Measurements from ENCODE around the gene MYG1. TPM values are rescaled to one million over a fixed set of nuclear protein-coding genes. Genes with fewer than 3 reads are reported as not detected.

MYG1 gene
- total RNA-seq = 72.5 and 80.5 TPM in 2 replicates
- long read RNA-seq, transcript C12orf10-205 (6 exons, 1,369 nt) = minor isoform, 5 of 71 reads
- long read RNA-seq, transcript C12orf10-201 (7 exons, 1,192 nt) = major isoform, 53 of 71 reads
- long read RNA-seq, partial matches to known transcripts = 6 of 71 reads
- long read RNA-seq, other reads (novel, unspliced or antisense) = 6 of 71 reads

GRCh38 chr12:53299454-53300180, at the start of gene MYG1:
TSS of gene MYG1 (plus strand) at chr12:53299695. CDS start at chr12:53299738, 43 bp downstream.
- TF ChIP-seq CTCF (IDR thresholded peaks at IDR 0.05) = peak; percentile 40
- DNase-seq (ENCODE audit: extremely low spot score, unreplicated experiment) = peak; percentile 94
- H3K4me1 Mint-ChIP-seq (ENCODE audit: unreplicated experiment) = peaks cover 77% of the 10 kb centered on the region
- H3K4me3 Mint-ChIP-seq (ENCODE audit: unreplicated experiment) = peak within 1 kb of the TSS; percentile 86
- H3K36me3 Mint-ChIP-seq (ENCODE audit: unreplicated experiment) = peaks cover 18% of the 10 kb centered on the region
- H3K27me3 Mint-ChIP-seq (ENCODE audit: unreplicated experiment) = no peaks in the 10 kb centered on the region
- H3K27ac Mint-ChIP-seq (ENCODE audit: unreplicated experiment) = peak within 1 kb of the TSS; percentile 95
- H3K9me3 Mint-ChIP-seq (ENCODE audit: unreplicated experiment) = no peaks in the 10 kb centered on the region

GRCh38 chr12:53251477-53252348, 47.8 kb upstream of the MYG1 start:
- DNase-seq (ENCODE audit: extremely low spot score, unreplicated experiment) = peak; percentile 92
- Mint-ChIP-seq H3K36me3 (ENCODE audit: unreplicated experiment) (peaks cover 3% of the 10 kb centered on the region), H3K27me3 (ENCODE audit: unreplicated experiment) (no peaks in the 10 kb centered on the region), H3K27ac (ENCODE audit: unreplicated experiment) (peak overlapping the region; percentile 94), H3K9me3 (ENCODE audit: unreplicated experiment) (no peaks in the 10 kb centered on the region), H3K4me1 (ENCODE audit: unreplicated experiment) (peaks cover 28% of the 10 kb centered on the region), H3K4me3 (ENCODE audit: unreplicated experiment) (peak overlapping the region; percentile 94)
- TF ChIP-seq CTCF (IDR thresholded peaks at IDR 0.05) = peak; percentile 53

- Mint-ChIP-seq H3K9me3 (ENCODE audit: unreplicated experiment) (no peaks in the 10 kb centered on the region), H3K4me3 (ENCODE audit: unreplicated experiment) (peak overlapping the region; percentile 94), H3K27me3 (ENCODE audit: unreplicated experiment) (no peaks in the 10 kb centered on the region), H3K36me3 (ENCODE audit: unreplicated experiment) (peaks cover 3% of the 10 kb centered on the region), H3K27ac (ENCODE audit: unreplicated experiment) (peak overlapping the region; percentile 91), H3K4me1 (ENCODE audit: unreplicated experiment) (peaks cover 28% of the 10 kb centered on the region)
- no peak for DNase-seq (ENCODE audit: extremely low spot score, unreplicated experiment)
- TF ChIP-seq CTCF (IDR thresholded peaks at IDR 0.05) = no peak
Measured at GRCh38 chr12:53252349-53252916, 47.1 kb upstream of the MYG1 start.

- Mint-ChIP-seq H3K9me3 (ENCODE audit: unreplicated experiment) (no peaks in the 10 kb centered on the region), H3K4me3 (ENCODE audit: unreplicated experiment) (peak overlapping the region; percentile 94), H3K27me3 (ENCODE audit: unreplicated experiment) (no peaks in the 10 kb centered on the region), H3K36me3 (ENCODE audit: unreplicated experiment) (peaks cover 3% of the 10 kb centered on the region), H3K27ac (ENCODE audit: unreplicated experiment) (peak overlapping the region; percentile 91), H3K4me1 (ENCODE audit: unreplicated experiment) (peaks cover 28% of the 10 kb centered on the region)
- DNase-seq (ENCODE audit: extremely low spot score, unreplicated experiment) = no peak
- no peak for TF ChIP-seq CTCF (IDR thresholded peaks at IDR 0.05)
Measured at GRCh38 chr12:53253298-53253697, 46.2 kb upstream of the MYG1 start.

Measured in osteocyte (in vitro differentiated cells).